Measurements from ENCODE around the gene REX1BD.

Gene REX1BD

GRCh38 chr19:18633321-18633720, 44.7 kb downstream of the REX1BD start:
- TF ChIP-seq SPI1 (IDR thresholded peaks at IDR 0.05; ENCODE audit: borderline replicate concordance, low read depth) (no peak), POLR2AphosphoS5 (IDR thresholded peaks at IDR 0.05; ENCODE audit: low read depth) (no peak), GABPA (IDR thresholded peaks at IDR 0.05; ENCODE audit: low read depth) (no peak), CTCF (IDR thresholded peaks at IDR 0.05; ENCODE audit: insufficient read depth, low read length) (no peak), REST (IDR thresholded peaks at IDR 0.05; ENCODE audit: insufficient replicate concordance, low read depth) (no peak)
- H3K27ac ChIP-seq (replicated peaks) = no peak overlapping the region
- H3K27me3 ChIP-seq (ENCODE audit: insufficient read depth, poor library complexity, severe bottlenecking) = peaks cover 3% of the 10 kb centered on the region
- DNase-seq (ENCODE audit: low read depth in 1 of 2, low spot score in 1 of 2) = no peak
- no peak overlapping the region for H3K4me3 ChIP-seq (replicated peaks; ENCODE audit: insufficient read depth, low read length)

- Histone ChIP-seq H3K27me3 (ENCODE audit: insufficient read depth, poor library complexity, severe bottlenecking) (peaks cover 3% of the 10 kb centered on the region), H3K4me3 (replicated peaks; ENCODE audit: insufficient read depth, low read length) (no peak overlapping the region), H3K27ac (replicated peaks) (no peak overlapping the region)
- TF ChIP-seq CTCF (IDR thresholded peaks at IDR 0.05; ENCODE audit: insufficient read depth, low read length) = no peak
- TF ChIP-seq REST (IDR thresholded peaks at IDR 0.05; ENCODE audit: insufficient replicate concordance, low read depth) = no peak
- no peak for TF ChIP-seq GABPA (IDR thresholded peaks at IDR 0.05; ENCODE audit: low read depth)
- no peak for TF ChIP-seq SPI1 (IDR thresholded peaks at IDR 0.05; ENCODE audit: borderline replicate concordance, low read depth)
- no peak for TF ChIP-seq POLR2AphosphoS5 (IDR thresholded peaks at IDR 0.05; ENCODE audit: low read depth)
- DNase-seq (ENCODE audit: low read depth in 1 of 2, low spot score in 1 of 2) = no peak
These were observed 46.2 kb downstream of the REX1BD start for GRCh38 chr19:18634612-18635297.

- TF ChIP-seq REST (IDR thresholded peaks at IDR 0.05; ENCODE audit: insufficient replicate concordance, low read depth) = no peak
- TF ChIP-seq CTCF (IDR thresholded peaks at IDR 0.05; ENCODE audit: insufficient read depth, low read length) = no peak
- TF ChIP-seq POLR2AphosphoS5 (IDR thresholded peaks at IDR 0.05; ENCODE audit: low read depth) = no peak
- no peak for TF ChIP-seq GABPA (IDR thresholded peaks at IDR 0.05; ENCODE audit: low read depth)
- no peak for TF ChIP-seq SPI1 (IDR thresholded peaks at IDR 0.05; ENCODE audit: borderline replicate concordance, low read depth)
- peak overlapping the region; percentile 76; the same call in 1 of the 2 replicates for H3K4me3 ChIP-seq (replicated peaks; ENCODE audit: insufficient read depth, low read length)
- peaks cover 3% of the 10 kb centered on the region for H3K27me3 ChIP-seq (ENCODE audit: insufficient read depth, poor library complexity, severe bottlenecking)
- no peak for DNase-seq (ENCODE audit: low read depth in 1 of 2, low spot score in 1 of 2)
- H3K27ac ChIP-seq (replicated peaks) = no peak overlapping the region
These were observed 47.2 kb downstream of the REX1BD start for GRCh38 chr19:18635831-18636182.

All from HL-60 (cell line).